Measurements from ENCODE around the gene DGKQ. TPM values are rescaled to one million over a fixed set of nuclear protein-coding genes. Genes with fewer than 3 reads are reported as not detected.
"Not testable (repeated sequence)": the region's sequence is repeated elsewhere in the genome, so short reads cannot be mapped to it uniquely, and the experiment has no call there.

DGKQ gene
- total and polyA plus RNA-seq, 7 experiments from 2014 or later: 1.5 to 28.0 (median 16.5) TPM

GRCh38 chr4:927566-927965, 45.8 kb downstream of the DGKQ start:
- H3K4me3 ChIP-seq (ENCODE audit: low read length); H3K36me3 ChIP-seq (ENCODE audit: control insufficient read depth in 2 of 3, insufficient read depth in 3 of 3, low read length in 3 of 3); H3K27me3 Mint-ChIP-seq; ATAC-seq; DNase-seq; H3K27me3 ChIP-seq (ENCODE audit: control insufficient read depth in 2 of 2, insufficient read depth in 2 of 2, low read length in 2 of 2); H3K9me3 Mint-ChIP-seq; POLR2A ChIA-PET; H3K4me3 Mint-ChIP-seq; H3K27ac Mint-ChIP-seq; H3K27ac ChIP-seq (ENCODE audit: low read depth, low read length); intact Hi-C loops (cut with micrococcal nuclease); CTCF ChIA-PET; H3K9me3 ChIP-seq (ENCODE audit: control insufficient read depth in 2 of 3, low read length in 3 of 3): not testable (repeated sequence)
- peaks cover 51 to 76% (median 59%) of the 10 kb centered on the region in 7 donors for H3K4me1 Mint-ChIP-seq
- H3K4me1 ChIP-seq (ENCODE audit: control insufficient read depth in 2 of 2, insufficient read depth in 2 of 2, low read length in 2 of 2): peaks cover 35 to 46% of the 10 kb centered on the region in 2 donors
- H3K36me3 Mint-ChIP-seq: peaks cover 0 to 15% (median 4%) of the 10 kb centered on the region in 5 donors

DNA sequence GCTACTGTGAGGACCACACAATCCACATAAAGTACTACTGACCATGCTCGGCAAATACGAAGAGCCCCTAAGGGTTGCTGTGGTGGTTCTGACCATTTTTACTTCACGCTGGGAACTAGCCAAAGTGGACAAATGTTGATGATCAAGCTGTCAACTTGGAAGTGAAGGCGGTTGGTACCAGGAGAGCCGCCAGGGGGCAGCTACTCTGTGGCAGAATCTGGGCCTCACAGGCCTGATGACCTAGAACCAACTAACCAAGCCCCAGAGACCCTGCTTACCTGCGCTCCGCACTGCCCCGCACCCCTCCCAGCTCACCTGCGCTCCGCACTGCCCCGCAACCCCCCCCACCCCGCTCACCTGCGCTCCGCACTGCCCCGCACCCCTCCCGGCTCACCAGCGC, 46.8 kb downstream of the DGKQ start:
- no peaks in the 10 kb centered on the region for H3K27me3 Mint-ChIP-seq
- ChIA-PET POLR2A (no interaction called here), CTCF (no interaction called here)
- Histone ChIP-seq H3K9me3 (ENCODE audit: control insufficient read depth in 2 of 3, low read length in 3 of 3) (no peaks in the 10 kb centered on the region), H3K36me3 (ENCODE audit: control insufficient read depth in 2 of 3, insufficient read depth in 3 of 3, low read length in 3 of 3) (peaks cover 0 to 1% (median 0%) of the 10 kb centered on the region in 3 experiments), H3K27me3 (ENCODE audit: control insufficient read depth in 2 of 2, insufficient read depth in 2 of 2, low read length in 2 of 2) (no peaks in the 10 kb centered on the region), H3K4me3 (ENCODE audit: low read length) (no peak overlapping the region), H3K27ac (ENCODE audit: low read depth, low read length) (no peak overlapping the region), H3K4me1 (ENCODE audit: control insufficient read depth in 2 of 2, insufficient read depth in 2 of 2, low read length in 2 of 2) (peaks cover 40 to 45% of the 10 kb centered on the region in 2 donors)
- peak overlapping the region in 4 of 10 donors; percentile 5 to 65 (median 39) for H3K4me3 Mint-ChIP-seq
- DNase-seq (no peak), ATAC-seq (no peak)
- peaks cover 0 to 2% (median 0%) of the 10 kb centered on the region in 11 donors for H3K9me3 Mint-ChIP-seq
- H3K4me1 Mint-ChIP-seq: peaks cover 52 to 83% (median 64%) of the 10 kb centered on the region in 7 donors
- H3K36me3 Mint-ChIP-seq: peaks cover 0 to 17% (median 11%) of the 10 kb centered on the region in 5 donors
- H3K27ac Mint-ChIP-seq: peak overlapping the region in 2 of 9 donors; percentile 9 to 67
- intact Hi-C loops (cut with micrococcal nuclease): no loop called here

DNA sequence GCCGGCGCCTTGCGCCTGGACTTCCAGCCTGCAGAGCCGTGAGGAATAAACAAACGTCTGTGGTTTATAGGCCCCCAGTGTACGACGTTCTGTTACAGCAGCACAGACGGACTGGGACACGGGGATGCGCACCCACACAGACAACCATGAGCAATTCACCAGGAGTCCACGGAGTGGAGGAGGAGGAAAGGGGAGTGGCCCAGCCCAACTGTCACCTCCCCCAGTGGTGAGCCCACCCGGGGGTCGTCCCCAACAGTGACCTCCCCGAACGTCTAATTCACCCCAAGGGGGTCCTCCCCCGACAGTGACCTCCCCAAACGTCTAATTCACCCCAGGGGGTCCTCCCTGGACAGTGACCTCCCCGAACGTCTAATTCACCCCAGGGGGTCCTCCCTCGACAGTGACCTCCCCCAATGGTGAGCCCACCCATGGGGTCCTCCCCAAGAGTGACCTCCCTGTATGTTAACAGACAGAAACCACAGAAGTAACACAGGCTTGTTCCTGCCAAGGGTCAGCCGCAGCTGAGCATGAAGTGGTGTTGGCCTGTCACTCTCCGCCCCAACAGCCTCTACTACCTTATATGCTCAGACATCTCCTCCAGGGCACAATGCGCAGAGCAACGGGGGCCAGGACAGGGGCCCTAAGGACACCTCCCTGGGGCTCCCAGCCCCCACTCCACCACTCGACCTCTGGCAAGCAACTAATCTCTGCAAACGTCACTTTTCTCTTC, 47.4 kb downstream of the DGKQ start:
- H3K4me3 Mint-ChIP-seq: peak overlapping the region in 6 of 10 donors; percentile 5 to 65 (median 25)
- ChIA-PET CTCF (no interaction called here), POLR2A (no interaction called here)
- H3K27me3 Mint-ChIP-seq: no peaks in the 10 kb centered on the region
- peaks cover 51 to 83% (median 65%) of the 10 kb centered on the region in 7 donors for H3K4me1 Mint-ChIP-seq
- no peak for DNase-seq
- H3K36me3 Mint-ChIP-seq: peaks cover 0 to 17% (median 12%) of the 10 kb centered on the region in 5 donors
- no peaks in the 10 kb centered on the region for H3K9me3 ChIP-seq (ENCODE audit: control insufficient read depth in 2 of 3, low read length in 3 of 3)
- peak overlapping the region in 5 of 9 donors; percentile 9 to 67 (median 27) for H3K27ac Mint-ChIP-seq
- peaks cover 0 to 2% (median 0%) of the 10 kb centered on the region in 11 donors for H3K9me3 Mint-ChIP-seq
- ATAC-seq: no peak
- peaks cover 37 to 39% of the 10 kb centered on the region in 2 donors for H3K4me1 ChIP-seq (ENCODE audit: control insufficient read depth in 2 of 2, insufficient read depth in 2 of 2, low read length in 2 of 2)
- H3K4me3 ChIP-seq (ENCODE audit: low read length): no peak overlapping the region
- intact Hi-C loops (cut with micrococcal nuclease): no loop called here
- no peak overlapping the region for H3K27ac ChIP-seq (ENCODE audit: low read depth, low read length)
- no peaks in the 10 kb centered on the region for H3K36me3 ChIP-seq (ENCODE audit: control insufficient read depth in 2 of 3, insufficient read depth in 3 of 3, low read length in 3 of 3)
- H3K27me3 ChIP-seq (ENCODE audit: control insufficient read depth in 2 of 2, insufficient read depth in 2 of 2, low read length in 2 of 2): no peaks in the 10 kb centered on the region

DNA sequence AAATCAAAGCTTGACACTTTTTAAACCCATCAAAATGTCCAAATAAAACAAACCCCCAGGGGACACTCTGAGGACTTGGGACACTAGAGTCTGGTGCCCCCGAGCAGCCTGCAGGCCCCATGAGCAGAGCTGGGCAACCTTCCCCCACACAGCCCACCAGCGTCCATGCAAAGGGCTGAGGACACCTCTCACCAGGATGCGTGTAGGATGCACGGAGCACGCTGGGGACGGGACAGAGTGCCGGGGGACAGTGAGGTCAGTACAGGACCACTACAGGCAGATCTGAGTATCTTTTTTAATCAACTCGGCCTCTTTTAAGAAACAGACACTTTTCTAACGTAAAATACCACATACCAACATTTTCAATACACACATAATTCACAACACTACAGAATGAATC, 48.2 kb downstream of the DGKQ start:
- ATAC-seq: no peak
- ChIA-PET CTCF (interaction anchor here (0.6 kb wide), 1 partner anchor 67 kb away, joined by 3 read pairs; no protein-coding TSS in a partner anchor), POLR2A (no interaction called here)
- DNase-seq: no peak
- Mint-ChIP-seq H3K27ac (peak overlapping the region in 3 of 9 donors; percentile 10 to 79 (median 38)), H3K9me3 (peaks cover 0 to 2% (median 0%) of the 10 kb centered on the region in 11 donors), H3K27me3 (no peaks in the 10 kb centered on the region), H3K4me3 (peak overlapping the region in 1 of 10 donors; percentile 54), H3K4me1 (peaks cover 45 to 80% (median 62%) of the 10 kb centered on the region in 7 donors), H3K36me3 (peaks cover 0 to 17% (median 13%) of the 10 kb centered on the region in 5 donors)
- intact Hi-C loops (cut with micrococcal nuclease): no loop called here
- Histone ChIP-seq H3K27me3 (ENCODE audit: control insufficient read depth in 2 of 2, insufficient read depth in 2 of 2, low read length in 2 of 2) (no peaks in the 10 kb centered on the region), H3K36me3 (ENCODE audit: control insufficient read depth in 2 of 3, insufficient read depth in 3 of 3, low read length in 3 of 3) (no peaks in the 10 kb centered on the region), H3K9me3 (ENCODE audit: control insufficient read depth in 2 of 3, low read length in 3 of 3) (no peaks in the 10 kb centered on the region), H3K4me3 (ENCODE audit: low read length) (no peak overlapping the region), H3K27ac (ENCODE audit: low read depth, low read length) (no peak overlapping the region), H3K4me1 (ENCODE audit: control insufficient read depth in 2 of 2, insufficient read depth in 2 of 2, low read length in 2 of 2) (peaks cover 29 to 32% of the 10 kb centered on the region in 2 donors)

GRCh38 chr4:924107-925096, 49.0 kb downstream of the DGKQ start:
- H3K27me3 Mint-ChIP-seq: no peaks in the 10 kb centered on the region
- Histone ChIP-seq H3K4me3 (ENCODE audit: low read length) (no peak overlapping the region), H3K27ac (ENCODE audit: low read depth, low read length) (peak overlapping the region; percentile 33), H3K36me3 (ENCODE audit: control insufficient read depth in 2 of 3, insufficient read depth in 3 of 3, low read length in 3 of 3) (no peaks in the 10 kb centered on the region), H3K4me1 (ENCODE audit: control insufficient read depth in 2 of 2, insufficient read depth in 2 of 2, low read length in 2 of 2) (peaks cover 24 to 25% of the 10 kb centered on the region in 2 donors), H3K27me3 (ENCODE audit: control insufficient read depth in 2 of 2, insufficient read depth in 2 of 2, low read length in 2 of 2) (no peaks in the 10 kb centered on the region), H3K9me3 (ENCODE audit: control insufficient read depth in 2 of 3, low read length in 3 of 3) (no peaks in the 10 kb centered on the region)
- DNase-seq (peak in 1 of 9 donors; percentile 25), ATAC-seq (peak; percentile 67)
- peaks cover 0 to 21% (median 16%) of the 10 kb centered on the region in 5 donors for H3K36me3 Mint-ChIP-seq
- ChIA-PET CTCF (interaction anchor here (0.6 kb wide), 1 partner anchor 68 kb away, joined by 3 read pairs; no protein-coding TSS in a partner anchor), POLR2A (no interaction called here)
- H3K27ac Mint-ChIP-seq: peak overlapping the region in 5 of 9 donors; percentile 24 to 79 (median 54)
- peaks cover 49 to 80% (median 62%) of the 10 kb centered on the region in 7 donors for H3K4me1 Mint-ChIP-seq
- peak overlapping the region in 5 of 10 donors; percentile 15 to 26 (median 23) for H3K4me3 Mint-ChIP-seq
- intact Hi-C loops (cut with micrococcal nuclease): no loop called here
- H3K9me3 Mint-ChIP-seq: peaks cover 0 to 3% (median 0%) of the 10 kb centered on the region in 11 donors

- Histone ChIP-seq H3K9me3 (ENCODE audit: control insufficient read depth in 2 of 3, low read length in 3 of 3) (peaks cover 0 to 5% (median 0%) of the 10 kb centered on the region in 3 experiments), H3K27me3 (ENCODE audit: control insufficient read depth in 2 of 2, insufficient read depth in 2 of 2, low read length in 2 of 2) (no peaks in the 10 kb centered on the region), H3K36me3 (ENCODE audit: control insufficient read depth in 2 of 3, insufficient read depth in 3 of 3, low read length in 3 of 3) (no peaks in the 10 kb centered on the region), H3K27ac (ENCODE audit: low read depth, low read length) (no peak overlapping the region), H3K4me3 (ENCODE audit: low read length) (no peak overlapping the region), H3K4me1 (ENCODE audit: control insufficient read depth in 2 of 2, insufficient read depth in 2 of 2, low read length in 2 of 2) (peaks cover 16 to 21% of the 10 kb centered on the region in 2 donors)
- no peaks in the 10 kb centered on the region for H3K27me3 Mint-ChIP-seq
- peak overlapping the region in 6 of 9 donors; percentile 1 to 72 (median 37) for H3K27ac Mint-ChIP-seq
- H3K36me3 Mint-ChIP-seq: peaks cover 4 to 36% (median 19%) of the 10 kb centered on the region in 5 donors
- ChIA-PET CTCF (no interaction called here), POLR2A (no interaction called here)
- intact Hi-C loops (cut with micrococcal nuclease): no loop called here
- H3K4me3 Mint-ChIP-seq: peak overlapping the region in 4 of 10 donors; percentile 10 to 48 (median 16)
- ATAC-seq (peak; percentile 29), DNase-seq (no peak)
- H3K4me1 Mint-ChIP-seq: peaks cover 55 to 79% (median 73%) of the 10 kb centered on the region in 7 donors
- H3K9me3 Mint-ChIP-seq: peaks cover 0 to 18% (median 5%) of the 10 kb centered on the region in 11 donors
These were observed 51.5 kb downstream of the DGKQ start for GRCh38 chr4:921830-922331.

Data from naive thymus-derived CD4-positive, alpha-beta T cell (primary cell).